PFSK-1 (cell line): Measurements from ENCODE around the gene HTR3A.

ENCODE experiments used
- FOXP2 ChIP-seq: optimal IDR thresholded peaks from 2 replicates; pipeline ENCODE3; 2011; ENCODE audit warnings: borderline replicate concordance, control low read depth, inconsistent platforms; ENCODE audit not compliant: insufficient read depth; ENCODE audit errors: extremely low read length, extremely low read depth
- POLR2AphosphoS5 ChIP-seq: IDR thresholded peaks from 2 replicates; pipeline ENCODE4 v1.6.1; 2012; ENCODE audit warnings: low read depth, mild to moderate bottlenecking, control low read depth, low read length, moderate library complexity
- REST ChIP-seq, 2 experiments: IDR thresholded peaks; 2 replicates each; pipeline versions ENCODE4 v1.6.1 to v1.8.0; 2011 to 2012; ENCODE audit warnings: low read depth in 2 of 2, low read length in 2 of 2, control low read depth in 1 of 2, inconsistent platforms in 1 of 2, mild to moderate bottlenecking in 1 of 2, moderate library complexity in 1 of 2; ENCODE audit not compliant: insufficient read depth in 1 of 2
- SIN3A ChIP-seq: IDR thresholded peaks from 2 replicates; pipeline ENCODE4 v1.6.1; 2012; ENCODE audit warnings: mild to moderate bottlenecking, low read length, moderate library complexity, borderline replicate concordance; ENCODE audit not compliant: insufficient read depth
- TAF1 ChIP-seq: IDR thresholded peaks from 2 replicates; pipeline ENCODE4 v1.6.1; 2012; ENCODE audit warnings: low read length, control low read depth, borderline replicate concordance; ENCODE audit not compliant: insufficient read depth

HTR3A gene

GRCh38 chr11:114011443-114011842 is 36.5 kb downstream of the HTR3A start:
- TF ChIP-seq TAF1 (no peak), SIN3A (no peak), REST (IDR thresholded peaks at IDR 0.05; ENCODE audit: insufficient read depth in 1 of 2, low read depth in 2 of 2, low read length in 2 of 2) (no peak), FOXP2 (no peak), POLR2AphosphoS5 (no peak)

GRCh38 chr11:114015117-114015516 is 40.2 kb downstream of the HTR3A start:
- TF ChIP-seq TAF1 (no peak), FOXP2 (no peak), SIN3A (no peak), REST (IDR thresholded peaks at IDR 0.05; ENCODE audit: insufficient read depth in 1 of 2, low read depth in 2 of 2, low read length in 2 of 2) (no peak)

- TF ChIP-seq SIN3A, result no peak
- TF ChIP-seq REST (IDR thresholded peaks at IDR 0.05; ENCODE audit: insufficient read depth in 1 of 2, low read depth in 2 of 2, low read length in 2 of 2), result no peak
- no peak for TF ChIP-seq FOXP2
- TF ChIP-seq POLR2AphosphoS5, result no peak
- no peak for TF ChIP-seq TAF1
These were observed 42.1 kb downstream of the HTR3A start for GRCh38 chr11:114016986-114017385.

- TF ChIP-seq REST (IDR thresholded peaks at IDR 0.05; ENCODE audit: insufficient read depth in 1 of 2, low read depth in 2 of 2, low read length in 2 of 2) (no peak), SIN3A (no peak), FOXP2 (no peak), TAF1 (no peak), POLR2AphosphoS5 (no peak)
These were observed 42.8 kb downstream of the HTR3A start for GRCh38 chr11:114017723-114018122.

- TF ChIP-seq TAF1 (no peak), FOXP2 (no peak), REST (IDR thresholded peaks at IDR 0.05; ENCODE audit: insufficient read depth in 1 of 2, low read depth in 2 of 2, low read length in 2 of 2) (no peak), POLR2AphosphoS5 (no peak)
These were observed 44.1 kb downstream of the HTR3A start for GRCh38 chr11:114019046-114019445.
